K562 treated with DMSO at 1 percent for 12 hours (cell line): ENCODE measurements around the gene CDKN3. TPM values are rescaled to one million over a fixed set of nuclear protein-coding genes. Genes with fewer than 3 reads are reported as not detected.

ENCODE experiments used
- total RNA-seq: library from RNA; unstranded; fragments of 300-600 nt; gene quantifications from 2 replicates; pipeline ENCODE4 v1.2.3, GENCODE V29; 2022; ENCODE audit not compliant: insufficient read depth

CDKN3 gene, protein sequence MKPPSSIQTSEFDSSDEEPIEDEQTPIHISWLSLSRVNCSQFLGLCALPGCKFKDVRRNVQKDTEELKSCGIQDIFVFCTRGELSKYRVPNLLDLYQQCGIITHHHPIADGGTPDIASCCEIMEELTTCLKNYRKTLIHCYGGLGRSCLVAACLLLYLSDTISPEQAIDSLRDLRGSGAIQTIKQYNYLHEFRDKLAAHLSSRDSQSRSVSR
- total RNA-seq = 35.8 and 70.2 TPM in 2 replicates

DNA sequence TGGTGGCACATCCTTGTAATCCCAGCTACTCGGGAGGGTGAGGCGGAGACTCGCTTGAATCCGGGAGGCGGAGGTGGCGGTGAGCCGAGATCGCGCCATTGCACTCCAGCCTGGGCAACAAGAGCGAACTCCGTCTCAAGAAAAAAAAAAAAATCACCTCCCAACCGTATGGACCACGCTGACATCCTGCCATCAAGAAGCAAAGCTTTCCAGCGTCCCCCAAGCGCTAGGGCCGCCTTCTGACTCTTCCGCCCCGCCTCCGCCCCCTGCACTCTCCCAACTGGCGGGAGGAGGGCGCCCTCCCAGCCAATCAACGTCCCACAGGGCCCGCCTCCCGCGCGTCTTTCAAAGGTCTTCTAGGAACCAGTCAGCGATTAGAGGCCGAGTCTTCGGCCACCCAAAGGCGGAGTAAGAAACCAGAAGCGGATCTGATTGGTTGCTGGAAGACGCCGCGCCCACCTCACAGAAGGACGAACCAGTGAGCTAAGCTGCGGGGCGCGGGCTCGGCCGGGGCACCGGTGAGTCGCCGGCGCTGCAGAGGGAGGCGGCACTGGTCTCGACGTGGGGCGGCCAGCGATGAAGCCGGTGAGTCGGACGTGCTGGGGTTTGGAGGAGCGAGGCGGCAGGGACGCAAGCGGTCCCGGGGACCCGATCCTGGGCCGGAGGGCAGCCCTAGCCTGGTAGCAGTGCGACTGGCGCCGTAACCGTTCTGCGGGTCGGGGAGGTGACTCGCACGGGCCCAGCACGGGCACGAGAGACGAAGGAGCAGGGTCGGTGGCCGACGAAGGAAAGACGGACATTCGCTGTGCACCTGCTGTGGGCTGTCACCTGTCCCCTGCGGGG is at the start of gene CDKN3:
CDKN3 (plus strand) TSS at position 515 of the 843 bp plus-strand sequence; CDS start at position 577, 62 bp downstream.

DNA sequence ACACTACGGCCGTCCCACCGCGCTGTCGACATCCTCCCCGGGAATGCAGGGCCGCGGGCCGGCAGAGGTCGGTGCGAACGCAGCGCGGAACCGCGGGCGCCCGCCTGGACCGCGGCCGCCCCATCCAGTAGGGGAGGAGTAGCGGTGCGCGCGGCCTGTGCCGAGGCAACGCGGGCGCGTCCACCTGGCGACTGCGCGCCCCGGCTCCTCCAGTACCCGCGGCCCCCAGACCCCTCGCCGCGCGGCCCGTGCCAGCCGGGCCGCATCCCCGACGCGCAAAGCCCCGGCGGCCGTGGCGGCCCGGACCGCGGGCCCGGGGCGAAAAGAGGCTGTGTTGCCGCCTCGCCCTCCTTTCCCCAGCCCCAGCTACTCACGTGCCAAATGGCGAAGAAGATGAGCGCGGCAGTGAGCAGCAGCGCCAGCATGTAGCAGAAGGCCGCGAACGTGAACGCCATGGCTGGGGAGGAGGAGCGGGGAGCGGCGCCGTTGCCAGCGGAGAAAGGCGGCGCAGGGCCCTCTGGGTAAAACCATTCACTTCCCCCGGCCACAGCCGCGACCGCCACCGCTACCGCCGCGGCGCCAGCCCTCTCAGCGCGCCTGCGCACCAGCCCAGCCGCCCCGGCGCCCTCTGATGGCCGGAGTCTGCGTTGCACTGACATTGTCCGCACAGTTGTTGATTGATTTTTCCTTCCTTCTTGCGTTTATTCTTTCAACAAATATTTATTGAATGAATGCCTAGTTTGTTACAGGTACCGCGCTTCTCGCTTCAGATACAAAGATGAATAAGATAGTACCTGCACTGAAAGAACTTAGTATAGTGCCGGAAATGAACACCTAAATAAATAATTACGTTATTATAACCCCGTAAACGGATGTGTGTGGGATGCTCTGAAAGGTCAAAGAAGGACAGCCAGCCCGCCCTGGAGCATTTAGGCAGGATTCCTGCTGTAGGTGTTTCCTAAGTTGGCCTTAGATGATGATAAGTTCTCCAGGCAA is 44.4 kb downstream of the CDKN3 start, which contains the start of gene CNIH1:
CNIH1 (minus strand) TSS at position 502 of the 996 bp plus-strand sequence; CDS start at position 455, 47 bp downstream.

Other genes with a start within 250 kb of the CDKN3 start
- 50.6 and 59.4 TPM in 2 replicates for gene CNIH1, start 44.4 kb downstream of the CDKN3 start, total RNA-seq
- 4.3 and 15.3 TPM in 2 replicates for gene GMFB, start 92.0 kb downstream of the CDKN3 start, total RNA-seq
- 5.1 and 7.8 TPM in 2 replicates for gene CGRRF1, start 112.9 kb downstream of the CDKN3 start, total RNA-seq
- gene SAMD4A, start 170.1 kb downstream of the CDKN3 start, total RNA-seq = 0.98 and 4.1 TPM in 2 replicates